Mucosa of descending colon (tissue), 3 donors: ENCODE data around the gene ZNF746. TPM values are rescaled to one million over a fixed set of nuclear protein-coding genes. Genes with fewer than 3 reads are reported as not detected.

ENCODE experiments used
- ATAC-seq: fragments of 200-7000 bp; cut with Tn5 transposase; one replicate; pipeline ENCODE4 v1.9.1; 2020; ENCODE audit warnings: mild to moderate bottlenecking, moderate library complexity
- DNase-seq, 3 donors: peaks; one replicate each; pipeline ENCODE4 v3.0.0-alpha.2; 2020
- H3K36me3 ChIP-seq: fragments of 200-600 bp; one replicate; pipeline ENCODE4 v1.8.0; 2021; ENCODE audit warnings: low read depth, mild to moderate bottlenecking
- H3K4me1 ChIP-seq: fragments of 200-600 bp; one replicate; pipeline ENCODE4 v1.8.0; 2021; ENCODE audit warnings: low read depth, mild to moderate bottlenecking
- H3K4me3 ChIP-seq: fragments of 200-600 bp; one replicate; pipeline ENCODE4 v1.8.0; 2021; ENCODE audit warnings: mild to moderate bottlenecking
- H3K9me3 ChIP-seq: fragments of 200-600 bp; one replicate; pipeline ENCODE4 v1.8.0; 2021; ENCODE audit warnings: mild to moderate bottlenecking
- intact Hi-C, 2 donors: fragments of 100-400 bp; cut with DNase I in 1 of 2; cut with micrococcal nuclease in 1 of 2; formaldehyde crosslinking; loops; one replicate each; pipeline versions ENCODE4 v1.11.0 to v1.11.1; 2022; cut with DNase I, micrococcal nuclease
- total RNA-seq, 3 donors: library from RNA; stranded (reverse); fragmentation: NEBNext Ultra II Directional in 2 of 3; extraction: Animal tissue kit (Norgen Biotek cat#: 25700) in 2 of 3; gene quantifications; one replicate each; pipeline versions ENCODE4 v1.2.1 to v1.2.4, GENCODE V29; 2021 to 2023
- TF ChIP-seq, protein P1 (sequence below): fragments of 200-600 bp; IDR thresholded peaks from one replicate; pipeline ENCODE4 v1.8.0; 2022; ENCODE audit warnings: antibody characterized with exemption, mild to moderate bottlenecking
- donor health status: DM: no; HTN: no; CAD: no; lungs with moderate emphysema.
- donor health status: DM: no; HTN: no; CAD: no.
- donor health status: DM: no; HTN: yes; CAD: no.

Gene ZNF746
- total RNA-seq, 3 donors from 2014 or later: 10.8 to 22.0 (median 13.5) TPM

DNA sequence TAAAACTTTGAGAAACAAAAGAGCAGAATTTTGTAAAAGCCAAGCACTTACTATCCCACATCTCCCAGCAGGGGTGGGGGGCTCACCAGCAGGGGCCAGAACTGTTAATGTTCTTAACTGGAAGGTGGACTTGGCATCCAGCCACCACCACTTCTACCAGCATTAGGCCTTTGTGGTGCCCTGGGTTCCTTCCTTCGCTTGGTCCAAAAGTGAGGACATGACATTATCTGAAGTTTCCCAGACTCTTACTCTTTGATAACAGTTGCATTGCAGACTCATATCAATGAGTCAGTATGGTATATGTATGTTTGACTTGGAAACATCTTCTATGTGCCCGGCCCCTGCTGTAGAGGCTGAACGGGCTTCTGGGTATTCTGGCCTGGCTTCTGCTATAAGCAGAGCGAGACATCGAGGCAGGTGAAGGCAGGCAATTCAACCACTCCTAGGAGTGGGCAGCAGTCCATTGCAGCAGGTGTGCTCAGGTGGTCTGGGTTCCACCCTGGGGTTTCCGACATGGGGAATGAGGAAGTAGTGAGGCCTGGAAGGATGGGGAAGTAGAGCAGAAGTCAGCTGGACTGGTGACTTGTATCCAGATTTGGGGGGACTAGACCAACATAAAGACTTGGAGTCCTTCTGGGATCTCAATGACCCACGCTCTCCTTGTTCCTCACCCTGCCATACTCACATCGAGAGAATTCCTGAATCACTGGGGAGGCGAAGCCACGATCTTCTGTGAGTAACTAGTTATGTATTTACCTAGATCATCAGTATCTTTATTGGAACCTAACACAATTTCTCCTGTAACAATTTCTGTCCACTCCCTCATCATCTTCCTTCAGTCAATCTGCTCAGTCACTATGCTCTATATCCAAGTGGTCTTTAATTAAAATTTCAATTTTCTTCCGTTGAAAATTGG lies 40.8 kb downstream of the ZNF746 start:
- Histone ChIP-seq H3K9me3 (no peaks in the 10 kb centered on the region), H3K4me3 (no peak overlapping the region), H3K4me1 (peaks cover 13% of the 10 kb centered on the region), H3K36me3 (peaks cover 13% of the 10 kb centered on the region)
- intact Hi-C loops: no loop called here
- DNase-seq (no peak), ATAC-seq (no peak)
- TF ChIP-seq, protein P1, sequence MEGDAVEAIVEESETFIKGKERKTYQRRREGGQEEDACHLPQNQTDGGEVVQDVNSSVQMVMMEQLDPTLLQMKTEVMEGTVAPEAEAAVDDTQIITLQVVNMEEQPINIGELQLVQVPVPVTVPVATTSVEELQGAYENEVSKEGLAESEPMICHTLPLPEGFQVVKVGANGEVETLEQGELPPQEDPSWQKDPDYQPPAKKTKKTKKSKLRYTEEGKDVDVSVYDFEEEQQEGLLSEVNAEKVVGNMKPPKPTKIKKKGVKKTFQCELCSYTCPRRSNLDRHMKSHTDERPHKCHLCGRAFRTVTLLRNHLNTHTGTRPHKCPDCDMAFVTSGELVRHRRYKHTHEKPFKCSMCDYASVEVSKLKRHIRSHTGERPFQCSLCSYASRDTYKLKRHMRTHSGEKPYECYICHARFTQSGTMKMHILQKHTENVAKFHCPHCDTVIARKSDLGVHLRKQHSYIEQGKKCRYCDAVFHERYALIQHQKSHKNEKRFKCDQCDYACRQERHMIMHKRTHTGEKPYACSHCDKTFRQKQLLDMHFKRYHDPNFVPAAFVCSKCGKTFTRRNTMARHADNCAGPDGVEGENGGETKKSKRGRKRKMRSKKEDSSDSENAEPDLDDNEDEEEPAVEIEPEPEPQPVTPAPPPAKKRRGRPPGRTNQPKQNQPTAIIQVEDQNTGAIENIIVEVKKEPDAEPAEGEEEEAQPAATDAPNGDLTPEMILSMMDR: no peak

DNA sequence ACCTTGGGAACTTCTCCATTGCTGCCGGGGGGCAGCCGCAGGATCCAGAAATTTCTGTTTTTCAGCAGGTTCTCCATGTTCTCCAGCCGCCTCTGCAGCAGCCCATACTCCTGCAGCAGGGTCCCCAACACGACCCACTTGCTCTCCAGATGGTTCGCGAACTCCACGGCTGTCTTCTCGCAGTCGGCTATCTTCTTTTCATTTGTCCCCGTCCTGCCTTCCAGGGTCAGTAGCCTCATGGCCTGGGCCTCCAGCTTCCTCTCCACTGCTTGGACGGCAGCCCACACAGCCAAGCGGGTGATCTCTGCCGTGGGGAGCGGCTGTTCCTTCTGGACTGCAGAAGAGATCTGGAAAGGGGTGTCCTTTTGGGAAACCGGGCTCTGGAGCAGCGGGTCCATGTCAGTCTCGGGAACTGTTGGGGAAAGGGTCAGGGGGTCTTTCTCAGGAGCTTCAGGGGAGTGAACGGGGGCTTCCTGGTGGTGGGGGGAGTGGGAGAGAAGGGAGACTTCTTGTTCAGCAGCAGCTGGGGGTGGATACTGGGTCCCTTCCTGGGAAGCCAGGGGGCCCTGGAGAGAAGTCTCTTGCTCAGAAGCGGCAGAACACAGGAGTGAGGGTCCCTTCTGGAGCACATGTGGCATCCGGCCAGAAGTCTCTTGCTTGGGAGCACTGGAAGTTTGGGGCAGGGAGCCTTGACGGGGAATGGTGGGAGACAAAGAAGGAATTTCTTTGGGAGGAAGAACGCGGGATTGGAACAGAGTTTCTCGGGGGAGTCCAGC lies 42.2 kb downstream of the ZNF746 start:
- ATAC-seq: no peak
- intact Hi-C loops: no loop called here
- H3K4me3 ChIP-seq: no peak overlapping the region
- H3K4me1 ChIP-seq: peaks cover 13% of the 10 kb centered on the region
- peaks cover 16% of the 10 kb centered on the region for H3K36me3 ChIP-seq
- no peak for DNase-seq
- TF ChIP-seq, protein P1: no peak
- H3K9me3 ChIP-seq: no peaks in the 10 kb centered on the region

DNA sequence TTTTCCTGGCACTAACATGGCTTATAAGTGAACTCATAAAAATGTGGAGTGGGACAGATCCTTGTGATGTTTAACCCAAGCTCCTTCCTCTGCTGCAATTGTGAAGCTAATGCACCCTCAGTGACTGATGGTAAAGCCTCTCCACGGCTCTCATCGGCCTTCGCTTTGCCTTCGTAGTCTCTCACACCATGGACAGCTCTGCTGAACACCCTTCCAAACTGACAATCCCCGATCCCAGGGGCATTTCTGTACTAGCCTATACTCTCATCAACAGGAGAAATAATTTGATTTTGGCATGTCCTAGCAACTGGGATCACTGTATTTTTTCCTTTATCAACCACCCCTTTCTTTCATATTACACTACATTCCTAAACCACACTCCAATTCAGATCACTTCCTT lies 42.9 kb downstream of the ZNF746 start:
- TF ChIP-seq, protein P1: no peak
- no peak for ATAC-seq
- peaks cover 13% of the 10 kb centered on the region for H3K4me1 ChIP-seq
- no peaks in the 10 kb centered on the region for H3K9me3 ChIP-seq
- DNase-seq: no peak
- H3K36me3 ChIP-seq: peaks cover 16% of the 10 kb centered on the region
- no peak overlapping the region for H3K4me3 ChIP-seq
- intact Hi-C loops: no loop called here

DNA sequence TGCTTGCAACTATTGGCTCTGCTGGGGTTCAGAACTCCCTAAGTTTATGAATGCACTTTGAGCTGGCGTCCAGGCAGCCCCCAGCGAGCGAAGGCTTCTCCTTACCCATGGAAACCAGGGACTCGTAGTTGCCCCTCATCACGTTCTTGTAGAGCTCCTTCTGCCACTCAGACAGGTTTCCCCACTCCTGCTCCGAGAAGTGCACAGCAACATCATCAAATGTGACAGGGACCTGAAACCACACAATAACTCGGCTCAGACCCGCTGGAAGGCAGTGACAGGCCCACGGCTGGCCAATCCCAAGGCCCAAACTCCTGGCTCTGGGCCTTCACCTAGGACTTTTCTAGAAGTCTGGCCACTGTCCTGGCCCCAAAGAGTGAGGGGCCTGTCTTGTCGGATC lies 43.6 kb downstream of the ZNF746 start:
- ATAC-seq (no peak), DNase-seq (no peak)
- H3K9me3 ChIP-seq: no peaks in the 10 kb centered on the region
- no peak overlapping the region for H3K4me3 ChIP-seq
- intact Hi-C loops: no loop called here
- TF ChIP-seq, protein P1: no peak
- peaks cover 8% of the 10 kb centered on the region for H3K4me1 ChIP-seq
- peaks cover 16% of the 10 kb centered on the region for H3K36me3 ChIP-seq

DNA sequence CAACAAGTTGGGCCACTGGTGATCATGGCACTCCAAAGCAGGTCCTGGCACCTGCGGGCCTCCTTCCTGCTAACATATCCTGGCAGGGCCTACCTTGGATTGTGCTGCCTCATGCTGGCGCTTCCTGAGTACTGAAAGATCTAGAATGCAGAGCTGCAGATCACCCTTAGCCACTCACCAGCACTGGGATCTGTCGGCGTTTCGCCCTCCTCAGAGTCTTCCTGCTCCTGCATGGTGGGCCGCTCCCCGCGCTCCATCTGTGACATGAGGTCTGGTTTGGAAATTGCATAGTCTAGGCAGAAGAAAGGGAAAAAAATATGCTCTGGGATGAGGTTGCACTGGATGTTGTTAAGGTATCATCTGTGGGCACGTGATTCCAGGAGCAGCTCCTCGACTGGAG lies 46.8 kb downstream of the ZNF746 start:
- intact Hi-C loops: no loop called here
- TF ChIP-seq, protein P1: no peak
- peaks cover 16% of the 10 kb centered on the region for H3K36me3 ChIP-seq
- H3K4me3 ChIP-seq: no peak overlapping the region
- no peaks in the 10 kb centered on the region for H3K4me1 ChIP-seq
- no peaks in the 10 kb centered on the region for H3K9me3 ChIP-seq
- no peak for ATAC-seq
- DNase-seq: no peak
